Caco-2 (cell line): ENCODE results near the gene NMUR2. TPM values are rescaled to one million over a fixed set of nuclear protein-coding genes. Genes with fewer than 3 reads are reported as not detected.

Source experiments
- BruUV-seq: library from RNA; stranded (reverse); fragments of 400-500 nt; replicated peaks from 2 replicates; lab custom pipeline; 2021; lab: Mats Ljungman, UMichigan
- CTCF ChIA-PET: fragments of 300-600 bp; sonication (Branson Sonifier 250); formaldehyde crosslinking; loops from one replicate; lab custom pipeline; 2022; ENCODE audit warnings: antibody characterized with exemption; lab: Charles Lee
- POLR2A ChIA-PET: fragments of 300-600 bp; sonication (Branson Sonifier 250); formaldehyde crosslinking; loops from one replicate; lab custom pipeline; 2022; ENCODE audit warnings: antibody characterized with exemption; lab: Charles Lee
- DNase-seq, 2 experiments: peaks; one replicate each; pipeline versions ENCODE4 v3.0.0 to v3.0.0-alpha.2; 2020 to 2022
- H3K27me3 ChIP-seq: replicated peaks from 2 replicates; pipeline ENCODE4 v1.6.0; 2011; ENCODE audit warnings: low read length; ENCODE audit not compliant: control insufficient read depth, insufficient read depth
- H3K36me3 ChIP-seq: 2 replicates; pipeline ENCODE4 v1.5.1; 2011; ENCODE audit warnings: low read length; ENCODE audit not compliant: control insufficient read depth, insufficient read depth
- H3K4me1 ChIP-seq: fragments of 250-450 bp; sonication (Bioruptor Pico); 2 replicates; pipeline ENCODE4 v1.5.1; 2020; ENCODE audit warnings: mild to moderate bottlenecking
- H3K4me3 ChIP-seq: 2 replicates; pipeline ENCODE4 v1.5.1; 2011; ENCODE audit warnings: low read depth, mild to moderate bottlenecking, control low read depth, low read length
- H3K9me3 ChIP-seq: fragments of 250-450 bp; sonication (Bioruptor Pico); 2 replicates; pipeline ENCODE4 v1.5.1; 2020; ENCODE audit warnings: mild to moderate bottlenecking, moderate library complexity
- H3K27ac Mint-ChIP-seq: one replicate; pipeline ENCODE4 v1.8.0; 2022; ENCODE audit warnings: mixed read lengths; ENCODE audit not compliant: unreplicated experiment
- H3K27me3 Mint-ChIP-seq: one replicate; pipeline ENCODE4 v1.8.0; 2022; ENCODE audit warnings: mixed read lengths; ENCODE audit not compliant: insufficient read depth, unreplicated experiment
- H3K36me3 Mint-ChIP-seq: one replicate; pipeline ENCODE4 v1.8.0; 2022; ENCODE audit warnings: mild to moderate bottlenecking, mixed read lengths; ENCODE audit not compliant: insufficient read depth, unreplicated experiment
- H3K4me1 Mint-ChIP-seq: one replicate; pipeline ENCODE4 v1.8.0; 2022; ENCODE audit warnings: low read depth, mixed read lengths; ENCODE audit not compliant: unreplicated experiment
- H3K4me3 Mint-ChIP-seq: one replicate; pipeline ENCODE4 v1.8.0; 2022; ENCODE audit warnings: mild to moderate bottlenecking, moderate library complexity, mixed read lengths; ENCODE audit not compliant: unreplicated experiment
- H3K9me3 Mint-ChIP-seq: one replicate; pipeline ENCODE4 v1.8.0; 2022; ENCODE audit warnings: mixed read lengths; ENCODE audit not compliant: unreplicated experiment
- intact Hi-C: fragments of 100-400 bp; cut with micrococcal nuclease; formaldehyde crosslinking; loops from one replicate; pipeline ENCODE4 v1.10.0; 2022; ENCODE audit not compliant: unreplicated experiment
- total RNA-seq: library from RNA; stranded (reverse); gene quantifications from 2 replicates; pipeline ENCODE4 v1.2.3, GENCODE V29; 2022
- TF ChIP-seq, protein P1 (sequence below), 2 experiments: fragments of 200-600 bp in 1 of 2; IDR thresholded peaks; 1 replicate in 1 of 2; 2 replicates in 1 of 2; pipeline versions ENCODE4 v1.5.1 to v1.8.0; 2011 to 2022; ENCODE audit warnings: antibody characterized with exemption in 1 of 2, control low read depth in 1 of 2, inconsistent platforms in 1 of 2, low read depth in 1 of 2, low read length in 1 of 2, mild to moderate bottlenecking in 1 of 2, moderate library complexity in 1 of 2; ENCODE audit not compliant: insufficient read depth in 1 of 2, severe bottlenecking in 1 of 2, unreplicated experiment in 1 of 2

NMUR2 gene
- total RNA-seq, 1 experiment from 2014 or later: 0.57 TPM

DNA sequence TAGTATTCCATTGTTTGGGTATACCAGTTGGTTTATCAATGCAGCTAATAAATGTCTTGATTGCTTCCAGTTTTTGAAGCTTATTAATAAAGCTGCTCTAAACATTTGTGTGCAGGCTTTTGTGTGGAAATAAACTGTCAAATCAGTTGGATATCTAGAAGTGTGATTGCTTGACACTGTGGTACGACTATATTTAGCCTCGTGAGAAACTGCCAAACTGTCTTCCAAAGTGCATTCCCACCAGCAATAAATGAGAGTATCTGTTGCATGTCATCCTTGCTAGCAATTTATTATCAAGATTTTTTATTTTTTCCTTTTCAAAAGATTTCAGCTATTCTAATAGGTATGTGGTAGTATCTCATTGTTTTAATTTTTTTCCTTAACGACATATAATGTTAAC, 37.5 kb downstream of the NMUR2 start:
- no peaks in the 10 kb centered on the region for H3K9me3 ChIP-seq
- no TSS peak for BruUV-seq
- H3K36me3 ChIP-seq: no peaks in the 10 kb centered on the region
- intact Hi-C loops: no loop called here
- H3K27ac Mint-ChIP-seq: no peak overlapping the region
- no peaks in the 10 kb centered on the region for H3K36me3 Mint-ChIP-seq
- H3K4me3 ChIP-seq: no peak overlapping the region
- ChIA-PET POLR2A (no interaction called here), CTCF (no interaction called here)
- no peaks in the 10 kb centered on the region for H3K4me1 Mint-ChIP-seq
- H3K27me3 ChIP-seq: no peaks in the 10 kb centered on the region
- no peak for DNase-seq
- H3K4me3 Mint-ChIP-seq: no peak overlapping the region
- TF ChIP-seq, protein P1, sequence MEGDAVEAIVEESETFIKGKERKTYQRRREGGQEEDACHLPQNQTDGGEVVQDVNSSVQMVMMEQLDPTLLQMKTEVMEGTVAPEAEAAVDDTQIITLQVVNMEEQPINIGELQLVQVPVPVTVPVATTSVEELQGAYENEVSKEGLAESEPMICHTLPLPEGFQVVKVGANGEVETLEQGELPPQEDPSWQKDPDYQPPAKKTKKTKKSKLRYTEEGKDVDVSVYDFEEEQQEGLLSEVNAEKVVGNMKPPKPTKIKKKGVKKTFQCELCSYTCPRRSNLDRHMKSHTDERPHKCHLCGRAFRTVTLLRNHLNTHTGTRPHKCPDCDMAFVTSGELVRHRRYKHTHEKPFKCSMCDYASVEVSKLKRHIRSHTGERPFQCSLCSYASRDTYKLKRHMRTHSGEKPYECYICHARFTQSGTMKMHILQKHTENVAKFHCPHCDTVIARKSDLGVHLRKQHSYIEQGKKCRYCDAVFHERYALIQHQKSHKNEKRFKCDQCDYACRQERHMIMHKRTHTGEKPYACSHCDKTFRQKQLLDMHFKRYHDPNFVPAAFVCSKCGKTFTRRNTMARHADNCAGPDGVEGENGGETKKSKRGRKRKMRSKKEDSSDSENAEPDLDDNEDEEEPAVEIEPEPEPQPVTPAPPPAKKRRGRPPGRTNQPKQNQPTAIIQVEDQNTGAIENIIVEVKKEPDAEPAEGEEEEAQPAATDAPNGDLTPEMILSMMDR (IDR thresholded peaks at IDR 0.05; ENCODE audit: insufficient read depth in 1 of 2, low read depth in 1 of 2, low read length in 1 of 2, severe bottlenecking in 1 of 2, unreplicated experiment in 1 of 2): no peak
- H3K4me1 ChIP-seq: no peaks in the 10 kb centered on the region
- H3K27me3 Mint-ChIP-seq: no peaks in the 10 kb centered on the region
- no peaks in the 10 kb centered on the region for H3K9me3 Mint-ChIP-seq

DNA sequence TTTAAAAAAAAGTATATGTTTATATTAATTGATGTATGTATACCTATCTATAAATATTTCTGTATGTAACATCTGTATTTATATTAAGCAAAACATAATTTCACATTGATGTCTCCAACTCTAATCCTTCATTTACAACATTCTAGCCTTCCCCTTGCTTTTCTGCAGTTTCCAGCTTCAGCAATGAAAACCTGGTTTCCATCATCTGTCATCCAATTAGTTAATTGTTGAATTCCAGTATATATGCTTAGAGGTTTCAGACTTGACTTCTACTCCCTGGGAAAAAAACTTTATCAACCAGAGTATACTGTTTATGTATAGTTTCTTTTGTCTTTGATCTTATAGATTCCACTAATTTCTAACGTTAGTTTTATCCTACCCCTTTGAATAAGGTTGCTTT, 38.4 kb downstream of the NMUR2 start:
- Mint-ChIP-seq H3K4me1 (no peaks in the 10 kb centered on the region), H3K27ac (no peak overlapping the region), H3K4me3 (no peak overlapping the region), H3K27me3 (no peaks in the 10 kb centered on the region), H3K9me3 (no peaks in the 10 kb centered on the region), H3K36me3 (no peaks in the 10 kb centered on the region)
- no TSS peak for BruUV-seq
- TF ChIP-seq, protein P1 (IDR thresholded peaks at IDR 0.05; ENCODE audit: insufficient read depth in 1 of 2, low read depth in 1 of 2, low read length in 1 of 2, severe bottlenecking in 1 of 2, unreplicated experiment in 1 of 2): no peak
- Histone ChIP-seq H3K4me3 (no peak overlapping the region), H3K36me3 (no peaks in the 10 kb centered on the region), H3K4me1 (no peaks in the 10 kb centered on the region), H3K9me3 (no peaks in the 10 kb centered on the region), H3K27me3 (no peaks in the 10 kb centered on the region)
- intact Hi-C loops: no loop called here
- CTCF ChIA-PET: no interaction called here
- POLR2A ChIA-PET: no interaction called here
- no peak for DNase-seq

DNA sequence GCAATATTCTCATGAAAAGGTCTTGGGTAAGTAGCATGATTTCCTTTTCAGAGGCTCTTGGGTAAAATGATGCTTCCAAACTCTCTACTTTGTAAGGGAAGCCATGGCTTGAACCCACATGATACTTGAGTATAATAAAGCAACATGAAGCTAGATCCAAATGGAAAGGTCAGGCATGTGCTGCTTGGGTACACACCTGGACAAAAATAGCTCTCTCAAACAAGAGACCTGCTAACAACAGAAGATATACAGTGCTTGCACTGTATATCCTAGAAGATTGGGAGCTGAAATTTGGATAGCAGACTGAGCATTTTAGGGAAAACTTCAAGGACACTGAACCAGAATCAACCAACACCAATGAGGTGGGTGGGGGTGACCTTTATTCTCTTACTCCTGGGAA, 40.2 kb downstream of the NMUR2 start:
- CTCF ChIA-PET: interaction anchor here (1.3 kb wide), 1 partner anchor 15 kb away, joined by 3 read pairs; no protein-coding TSS in a partner anchor
- H3K9me3 Mint-ChIP-seq: peaks cover 10% of the 10 kb centered on the region
- intact Hi-C loops: no loop called here
- no peaks in the 10 kb centered on the region for H3K27me3 Mint-ChIP-seq
- Histone ChIP-seq H3K27me3 (no peaks in the 10 kb centered on the region), H3K4me3 (no peak overlapping the region), H3K4me1 (no peaks in the 10 kb centered on the region), H3K36me3 (no peaks in the 10 kb centered on the region), H3K9me3 (no peaks in the 10 kb centered on the region)
- POLR2A ChIA-PET: no interaction called here
- H3K4me1 Mint-ChIP-seq: no peaks in the 10 kb centered on the region
- no peaks in the 10 kb centered on the region for H3K36me3 Mint-ChIP-seq
- no peak overlapping the region for H3K4me3 Mint-ChIP-seq
- no TSS peak for BruUV-seq
- TF ChIP-seq, protein P1 (IDR thresholded peaks at IDR 0.05; ENCODE audit: insufficient read depth in 1 of 2, low read depth in 1 of 2, low read length in 1 of 2, severe bottlenecking in 1 of 2, unreplicated experiment in 1 of 2): no peak
- H3K27ac Mint-ChIP-seq: no peak overlapping the region
- DNase-seq: no peak
